AG04450 (cell line): ENCODE data around the gene STX10. TPM values are rescaled to one million over a fixed set of nuclear protein-coding genes. Genes with fewer than 3 reads are reported as not detected.

ENCODE experiments used
- CTCF ChIA-PET: fragments of 300-600, 350-600 bp; formaldehyde crosslinking; extraction: SDS; loops from one replicate; lab custom pipeline; 2022; ENCODE audit warnings: antibody characterized with exemption, inconsistent platforms; lab: Charles Lee
- POLR2A ChIA-PET: fragments of 350-600 bp; formaldehyde crosslinking; extraction: SDS; loops from one replicate; lab custom pipeline; 2021; ENCODE audit warnings: antibody characterized with exemption, inconsistent platforms; lab: Yijun Ruan, JAX
- DNase-seq: peaks from one replicate; pipeline ENCODE4 v3.0.0-alpha.2; 2011; ENCODE audit warnings: low read depth, low spot score
- H3K27ac ChIP-seq: one replicate; pipeline ENCODE4 v1.5.1; 2012; ENCODE audit warnings: low read depth, low read length, control low read depth
- H3K27me3 ChIP-seq: one replicate; pipeline ENCODE4 v1.6.0; 2012; ENCODE audit warnings: low read length; ENCODE audit not compliant: control insufficient read depth, insufficient read depth
- H3K4me3 ChIP-seq: 2 replicates; pipeline ENCODE4 v1.5.1; 2011; ENCODE audit warnings: mild to moderate bottlenecking, low read depth, low read length, control low read depth
- H3K9me3 ChIP-seq: 2 replicates; pipeline ENCODE4 v1.5.1; 2012; ENCODE audit warnings: low read length; ENCODE audit not compliant: control insufficient read depth, insufficient read depth
- CTCF ChIP-seq: IDR thresholded peaks from 2 replicates; pipeline ENCODE4 v1.5.1; 2011; ENCODE audit warnings: low read depth, low read length, control low read depth, inconsistent platforms
- polyA minus RNA-seq: library from RNA; depleted of rRNA, polyadenylated mRNA; stranded (reverse); fragments of >200 nt; gene quantifications from 2 replicates; pipeline ENCODE4 v1.2.3, GENCODE V29; 2011; rRNA and poly(A)+ RNA removed
- polyA plus RNA-seq: library from polyadenylated mRNA; depleted of rRNA; stranded (reverse); fragments of >200 nt; gene quantifications from 2 replicates; pipeline ENCODE4 v1.2.3, GENCODE V29; 2011; rRNA removed

The STX10 gene, protein sequence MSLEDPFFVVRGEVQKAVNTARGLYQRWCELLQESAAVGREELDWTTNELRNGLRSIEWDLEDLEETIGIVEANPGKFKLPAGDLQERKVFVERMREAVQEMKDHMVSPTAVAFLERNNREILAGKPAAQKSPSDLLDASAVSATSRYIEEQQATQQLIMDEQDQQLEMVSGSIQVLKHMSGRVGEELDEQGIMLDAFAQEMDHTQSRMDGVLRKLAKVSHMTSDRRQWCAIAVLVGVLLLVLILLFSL
- 47.9 and 57.6 TPM in 2 replicates for polyA plus RNA-seq
- polyA minus RNA-seq: 56.7 and 83.9 TPM in 2 replicates

GRCh38 chr19:13150187-13150930 is at the start of gene STX10, which contains the start of gene IER2:
TSS of gene STX10 (minus strand) at chr19:13150375. CDS start at chr19:13150173, 202 bp downstream.
TSS of gene IER2 (plus strand) at chr19:13150411. CDS start at chr19:13153187, 2,776 bp downstream.
- TF ChIP-seq CTCF: peak; percentile 67
- H3K27me3 ChIP-seq: no peaks in the 10 kb centered on the region
- POLR2A ChIA-PET: interaction anchor here (0.5 to 2.5 kb wide), 6 partner anchors 11 to 185 kb away, joined by 3 to 16 read pairs (median 3); partner anchors contain the start of gene NACC1
- peaks cover 6% of the 10 kb centered on the region; the same call in 1 of the 2 replicates for H3K9me3 ChIP-seq
- peak; percentile 86 for DNase-seq
- peak within 1 kb of the TSS; percentile 94 for H3K27ac ChIP-seq
- CTCF ChIA-PET: interaction anchor here (1.2 to 1.7 kb wide), 4 partner anchors 23 to 185 kb away, joined by 3 to 8 read pairs (median 4); no protein-coding TSS in a partner anchor
- peak within 1 kb of the TSS; percentile 87 for H3K4me3 ChIP-seq

DNA sequence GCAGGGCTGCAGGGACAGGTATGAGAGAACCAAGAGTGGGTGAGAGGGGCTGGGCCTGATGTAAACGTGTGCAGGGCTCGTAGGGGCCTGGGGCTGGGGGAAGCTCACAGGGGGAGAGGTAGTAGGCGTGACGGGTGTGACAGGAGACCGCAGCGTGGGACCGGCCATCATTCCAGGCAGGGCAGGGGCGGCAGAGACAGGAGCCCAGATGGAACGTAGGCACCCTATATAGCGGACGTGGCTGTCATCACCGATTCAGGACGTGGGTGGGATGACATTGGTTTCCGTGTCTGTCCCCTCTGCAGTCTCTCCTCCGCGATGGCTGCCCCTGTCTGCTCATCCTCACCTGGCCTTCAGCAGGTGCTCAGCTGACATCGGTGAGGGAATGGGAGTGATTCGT is 48.5 kb upstream of the STX10 start:
- H3K27me3 ChIP-seq: no peaks in the 10 kb centered on the region
- no peak overlapping the region for H3K27ac ChIP-seq
- H3K4me3 ChIP-seq: no peak overlapping the region
- ChIA-PET CTCF (no interaction called here), POLR2A (interaction anchor here (0.7 kb wide), 2 partner anchors 29 to 40 kb away, joined by 3 read pairs; no protein-coding TSS in a partner anchor)
- DNase-seq: no peak
- TF ChIP-seq CTCF: no peak
- H3K9me3 ChIP-seq: no peaks in the 10 kb centered on the region

DNA sequence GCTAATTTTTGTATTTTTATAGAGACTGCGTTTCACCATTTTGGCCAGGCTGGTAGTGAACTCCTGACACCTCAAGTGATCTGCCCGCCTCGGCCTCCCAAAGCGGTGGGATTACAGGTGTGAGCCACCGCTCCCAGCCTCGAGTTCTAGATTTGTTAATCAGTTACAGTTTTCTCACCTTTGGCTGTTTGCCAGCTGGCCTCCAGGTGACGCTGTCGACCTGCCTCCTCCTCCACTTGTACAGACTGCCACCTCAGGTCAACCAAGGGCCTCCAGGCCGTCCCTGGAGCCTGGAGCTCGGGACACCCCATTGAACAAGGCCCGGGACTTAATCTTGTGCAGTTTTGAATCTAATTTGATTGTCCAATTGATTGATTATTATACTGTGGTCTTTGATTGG is 45.5 kb upstream of the STX10 start:
- H3K4me3 ChIP-seq: no peak overlapping the region
- ChIA-PET POLR2A (interaction anchor here (0.5 kb wide), 1 partner anchor 53 kb away, joined by 3 read pairs; no protein-coding TSS in a partner anchor), CTCF (interaction anchor here (0.6 to 2.9 kb wide), 9 partner anchors 13 to 230 kb away, joined by 3 to 26 read pairs (median 5); no protein-coding TSS in a partner anchor)
- no peaks in the 10 kb centered on the region for H3K27me3 ChIP-seq
- DNase-seq: no peak
- H3K9me3 ChIP-seq: no peaks in the 10 kb centered on the region
- no peak for TF ChIP-seq CTCF
- no peak overlapping the region for H3K27ac ChIP-seq

- DNase-seq: no peak
- H3K9me3 ChIP-seq: no peaks in the 10 kb centered on the region
- no peaks in the 10 kb centered on the region for H3K27me3 ChIP-seq
- H3K4me3 ChIP-seq: no peak overlapping the region
- POLR2A ChIA-PET: no interaction called here
- no peak overlapping the region for H3K27ac ChIP-seq
- no peak for TF ChIP-seq CTCF
- CTCF ChIA-PET: no interaction called here
Observed at GRCh38 chr19:13190781-13191540, 40.8 kb upstream of the STX10 start.
